ENCODE measurements around the gene CST6.
"Not testable (repeated sequence)": the region's sequence is repeated elsewhere in the genome, so short reads cannot be mapped to it uniquely, and the experiment has no call there.

The CST6 gene

DNA sequence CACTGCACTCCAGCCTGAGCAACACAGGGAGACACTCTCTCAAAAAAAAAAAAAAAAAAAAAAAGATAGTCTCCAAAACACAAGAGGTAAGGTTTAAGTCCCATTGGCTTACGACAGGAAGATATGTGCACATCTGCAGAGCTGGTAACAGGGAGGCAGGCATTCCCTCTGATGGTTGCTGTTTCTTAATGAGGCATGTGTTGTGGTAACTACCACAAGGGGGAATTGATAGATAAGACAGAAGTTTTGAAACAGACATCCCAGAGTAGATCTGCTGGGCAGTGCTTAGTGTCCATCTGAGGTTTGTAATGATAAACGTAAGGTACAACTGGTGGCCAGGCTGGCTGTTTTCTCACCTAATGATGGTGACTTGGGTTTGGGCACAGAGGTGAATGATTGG is 14.5 kb upstream of the CST6 start:
- Histone ChIP-seq H3K27me3 (ENCODE audit: control insufficient read depth, insufficient read depth, low read length) (no peaks in the 10 kb centered on the region), H3K9ac (ENCODE audit: low read depth, low read length) (no peak overlapping the region), H3K36me3 (ENCODE audit: control insufficient read depth, insufficient read depth, low read length) (peaks cover 33% of the 10 kb centered on the region), H3K4me1 (ENCODE audit: control insufficient read depth, insufficient read depth, low read length) (no peaks in the 10 kb centered on the region), H3K9me3 (ENCODE audit: control insufficient read depth, insufficient read depth, low read length) (no peaks in the 10 kb centered on the region), H3K4me3 (ENCODE audit: low read depth, low read length) (no peak overlapping the region)

GRCh38 chr11:66001942-66002647 is 9.7 kb upstream of the CST6 start, which contains the start of the genes BANF1 and EIF1AD:
BANF1 (plus strand) TSS chr11:66002503; CDS start chr11:66003251, 748 bp downstream.
EIF1AD (minus strand) TSS chr11:66002157; CDS start chr11:66000389, 1,768 bp downstream.
- H3K4me1 ChIP-seq (ENCODE audit: control insufficient read depth, insufficient read depth, low read length), result peaks cover 5% of the 10 kb centered on the region
- no peaks in the 10 kb centered on the region for H3K9me3 ChIP-seq (ENCODE audit: control insufficient read depth, insufficient read depth, low read length)
- no peaks in the 10 kb centered on the region for H3K27me3 ChIP-seq (ENCODE audit: control insufficient read depth, insufficient read depth, low read length)
- H3K4me3 ChIP-seq (ENCODE audit: low read depth, low read length), result peak within 1 kb of the TSS; percentile 85
- H3K9ac ChIP-seq (ENCODE audit: low read depth, low read length), result peak within 1 kb of the TSS; percentile 95
- H3K36me3 ChIP-seq (ENCODE audit: control insufficient read depth, insufficient read depth, low read length), result peaks cover 35% of the 10 kb centered on the region

GRCh38 chr11:66002648-66003225 is 9.1 kb upstream of the CST6 start:
- Histone ChIP-seq H3K9ac (ENCODE audit: low read depth, low read length) (peak overlapping the region; percentile 95), H3K9me3 (ENCODE audit: control insufficient read depth, insufficient read depth, low read length) (no peaks in the 10 kb centered on the region), H3K4me1 (ENCODE audit: control insufficient read depth, insufficient read depth, low read length) (peaks cover 6% of the 10 kb centered on the region), H3K4me3 (ENCODE audit: low read depth, low read length) (peak overlapping the region; percentile 85), H3K27me3 (ENCODE audit: control insufficient read depth, insufficient read depth, low read length) (no peaks in the 10 kb centered on the region), H3K36me3 (ENCODE audit: control insufficient read depth, insufficient read depth, low read length) (peaks cover 29% of the 10 kb centered on the region)

DNA sequence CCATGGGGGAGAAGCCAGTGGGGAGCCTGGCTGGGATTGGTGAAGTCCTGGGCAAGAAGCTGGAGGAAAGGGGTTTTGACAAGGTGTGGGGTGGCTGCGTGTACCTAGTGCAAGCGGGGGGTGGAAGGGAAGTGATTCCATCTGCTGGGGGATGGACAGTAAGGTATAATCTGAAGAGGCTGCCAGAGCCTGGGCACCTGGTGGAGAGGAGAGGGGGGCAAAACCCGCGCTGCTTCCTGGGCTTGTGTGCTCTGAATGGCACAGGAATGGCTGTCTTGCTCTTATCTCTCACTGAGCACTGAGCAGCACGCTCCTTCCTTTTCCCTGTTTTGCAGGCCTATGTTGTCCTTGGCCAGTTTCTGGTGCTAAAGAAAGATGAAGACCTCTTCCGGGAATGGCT is 8.5 kb upstream of the CST6 start:
- H3K9ac ChIP-seq (ENCODE audit: low read depth, low read length), result peak overlapping the region; percentile 95
- H3K9me3 ChIP-seq (ENCODE audit: control insufficient read depth, insufficient read depth, low read length), result no peaks in the 10 kb centered on the region
- H3K36me3 ChIP-seq (ENCODE audit: control insufficient read depth, insufficient read depth, low read length), result peaks cover 24% of the 10 kb centered on the region
- H3K4me3 ChIP-seq (ENCODE audit: low read depth, low read length), result peak overlapping the region; percentile 85
- H3K4me1 ChIP-seq (ENCODE audit: control insufficient read depth, insufficient read depth, low read length), result peaks cover 6% of the 10 kb centered on the region
- no peaks in the 10 kb centered on the region for H3K27me3 ChIP-seq (ENCODE audit: control insufficient read depth, insufficient read depth, low read length)

GRCh38 chr11:66004186-66004585 is 7.6 kb upstream of the CST6 start:
- Histone ChIP-seq H3K36me3 (ENCODE audit: control insufficient read depth, insufficient read depth, low read length) (peaks cover 15% of the 10 kb centered on the region), H3K9me3 (ENCODE audit: control insufficient read depth, insufficient read depth, low read length) (no peaks in the 10 kb centered on the region), H3K9ac (ENCODE audit: low read depth, low read length) (no peak overlapping the region), H3K27me3 (ENCODE audit: control insufficient read depth, insufficient read depth, low read length) (no peaks in the 10 kb centered on the region), H3K4me1 (ENCODE audit: control insufficient read depth, insufficient read depth, low read length) (peaks cover 6% of the 10 kb centered on the region), H3K4me3 (ENCODE audit: low read depth, low read length) (no peak overlapping the region)

DNA sequence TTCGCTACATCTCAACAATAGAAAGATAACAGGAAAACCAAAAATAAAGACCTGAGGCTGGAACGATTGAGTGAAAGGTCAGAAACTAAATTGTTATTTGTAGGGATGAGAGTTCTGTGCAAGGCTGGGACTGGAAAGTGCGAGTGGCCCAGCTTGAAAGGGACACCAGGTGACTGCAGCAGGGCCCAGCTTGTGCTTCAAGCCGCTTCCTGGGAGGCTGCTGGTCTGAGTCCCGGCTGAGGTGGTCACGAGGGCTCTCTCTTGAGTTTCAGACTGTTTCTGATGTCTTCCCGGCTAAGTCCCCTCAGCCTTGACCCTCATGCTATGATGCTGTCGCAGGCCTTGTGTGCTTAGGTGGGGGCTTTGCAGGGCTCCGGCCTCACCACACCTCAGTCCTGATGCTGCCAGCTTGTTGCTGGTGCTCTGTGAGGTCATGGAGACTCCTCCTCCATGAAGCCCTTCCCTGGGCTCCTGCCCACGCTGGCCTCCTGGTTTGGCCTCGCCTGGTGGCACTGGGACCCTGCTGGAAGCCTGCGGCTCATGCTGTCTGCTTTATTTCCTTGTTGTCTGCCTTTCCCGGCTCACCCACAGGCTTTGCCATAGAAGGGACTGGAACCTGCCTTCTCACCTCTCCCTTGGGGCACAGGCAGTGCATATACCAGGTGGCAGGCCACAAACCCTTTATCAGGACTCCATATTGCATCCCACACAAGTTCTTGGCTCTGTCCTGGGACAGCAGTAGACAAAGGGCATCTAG is 5.5 kb upstream of the CST6 start:
- peaks cover 6% of the 10 kb centered on the region for H3K4me1 ChIP-seq (ENCODE audit: control insufficient read depth, insufficient read depth, low read length)
- H3K27me3 ChIP-seq (ENCODE audit: control insufficient read depth, insufficient read depth, low read length), result peaks cover 2% of the 10 kb centered on the region
- peak overlapping the region; percentile 65 for H3K9ac ChIP-seq (ENCODE audit: low read depth, low read length)

GRCh38 chr11:66006891-66007176 is 5.0 kb upstream of the CST6 start:
- peaks cover 2% of the 10 kb centered on the region for H3K36me3 ChIP-seq (ENCODE audit: control insufficient read depth, insufficient read depth, low read length)
- H3K4me3 ChIP-seq (ENCODE audit: low read depth, low read length), result no peak overlapping the region
- peaks cover 5% of the 10 kb centered on the region for H3K27me3 ChIP-seq (ENCODE audit: control insufficient read depth, insufficient read depth, low read length)
- peaks cover 6% of the 10 kb centered on the region for H3K4me1 ChIP-seq (ENCODE audit: control insufficient read depth, insufficient read depth, low read length)
- H3K9ac ChIP-seq (ENCODE audit: low read depth, low read length), result peak overlapping the region; percentile 65
- H3K9me3 ChIP-seq (ENCODE audit: control insufficient read depth, insufficient read depth, low read length), result no peaks in the 10 kb centered on the region

More for the DNA sequence above, 5.5 kb upstream of the CST6 start:
- no peak overlapping the region for H3K4me3 ChIP-seq (ENCODE audit: low read depth, low read length)
- H3K36me3 ChIP-seq (ENCODE audit: control insufficient read depth, insufficient read depth, low read length), result peaks cover 2% of the 10 kb centered on the region
- H3K9me3 ChIP-seq (ENCODE audit: control insufficient read depth, insufficient read depth, low read length), result no peaks in the 10 kb centered on the region

GRCh38 chr11:66007201-66007634 is 4.6 kb upstream of the CST6 start:
- peaks cover 6% of the 10 kb centered on the region for H3K27me3 ChIP-seq (ENCODE audit: control insufficient read depth, insufficient read depth, low read length)
- peaks cover 6% of the 10 kb centered on the region for H3K4me1 ChIP-seq (ENCODE audit: control insufficient read depth, insufficient read depth, low read length)
- no peak overlapping the region for H3K4me3 ChIP-seq (ENCODE audit: low read depth, low read length)
- H3K36me3 ChIP-seq (ENCODE audit: control insufficient read depth, insufficient read depth, low read length), result peaks cover 2% of the 10 kb centered on the region
- H3K9me3 ChIP-seq (ENCODE audit: control insufficient read depth, insufficient read depth, low read length), result no peaks in the 10 kb centered on the region
- peak overlapping the region; percentile 65 for H3K9ac ChIP-seq (ENCODE audit: low read depth, low read length)

- H3K36me3 ChIP-seq (ENCODE audit: control insufficient read depth, insufficient read depth, low read length), result peaks cover 2% of the 10 kb centered on the region
- peaks cover 6% of the 10 kb centered on the region for H3K4me1 ChIP-seq (ENCODE audit: control insufficient read depth, insufficient read depth, low read length)
- H3K27me3 ChIP-seq (ENCODE audit: control insufficient read depth, insufficient read depth, low read length), result peaks cover 10% of the 10 kb centered on the region
- no peaks in the 10 kb centered on the region for H3K9me3 ChIP-seq (ENCODE audit: control insufficient read depth, insufficient read depth, low read length)
- H3K4me3 ChIP-seq (ENCODE audit: low read depth, low read length), result no peak overlapping the region
- H3K9ac ChIP-seq (ENCODE audit: low read depth, low read length), result peak overlapping the region; percentile 37
These were observed 3.7 kb upstream of the CST6 start for GRCh38 chr11:66008095-66008467.

GRCh38 chr11:66008468-66009101 is 3.2 kb upstream of the CST6 start:
- Histone ChIP-seq H3K9ac (ENCODE audit: low read depth, low read length) (no peak overlapping the region), H3K4me1 (ENCODE audit: control insufficient read depth, insufficient read depth, low read length) (peaks cover 6% of the 10 kb centered on the region)

DNA sequence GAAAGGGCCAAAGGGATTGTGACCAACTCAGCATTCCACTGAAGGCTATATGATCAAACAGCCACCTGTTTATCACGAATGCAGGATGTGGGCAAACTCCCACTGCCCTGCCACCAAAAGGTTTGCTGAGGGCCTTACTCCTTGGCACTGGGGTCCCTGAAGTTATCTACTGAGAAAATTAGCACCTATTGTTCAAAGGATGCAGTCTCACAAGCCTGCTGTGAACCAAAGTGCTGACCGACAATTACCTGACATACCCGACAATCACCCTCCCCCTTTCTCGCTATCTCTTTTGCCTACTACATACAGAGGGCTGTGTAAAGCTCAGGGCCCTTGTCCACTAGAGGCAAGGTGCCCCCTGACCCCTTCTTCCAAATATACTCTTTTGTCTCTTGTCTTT is 1.8 kb upstream of the CST6 start:
- not testable (repeated sequence) for H3K27me3 ChIP-seq (ENCODE audit: control insufficient read depth, insufficient read depth, low read length); H3K9ac ChIP-seq (ENCODE audit: low read depth, low read length); H3K4me1 ChIP-seq (ENCODE audit: control insufficient read depth, insufficient read depth, low read length); H3K9me3 ChIP-seq (ENCODE audit: control insufficient read depth, insufficient read depth, low read length); H3K36me3 ChIP-seq (ENCODE audit: control insufficient read depth, insufficient read depth, low read length); H3K4me3 ChIP-seq (ENCODE audit: low read depth, low read length)

More at GRCh38 chr11:66008468-66009101, 3.2 kb upstream of the CST6 start:
- H3K4me3 ChIP-seq (ENCODE audit: low read depth, low read length), result no peak overlapping the region
- H3K27me3 ChIP-seq (ENCODE audit: control insufficient read depth, insufficient read depth, low read length), result peaks cover 10% of the 10 kb centered on the region
- H3K9me3 ChIP-seq (ENCODE audit: control insufficient read depth, insufficient read depth, low read length), result no peaks in the 10 kb centered on the region
- H3K36me3 ChIP-seq (ENCODE audit: control insufficient read depth, insufficient read depth, low read length), result peaks cover 2% of the 10 kb centered on the region

All from iPS-15b (cell line).